Ovary (tissue), 9 donors: ENCODE results near the gene LRRC15. TPM values are rescaled to one million over a fixed set of nuclear protein-coding genes. Genes with fewer than 3 reads are reported as not detected.

ENCODE experiments used
- DNase-seq, 5 donors: peaks; one replicate each; pipeline ENCODE4 v3.0.0-alpha.2; 2019 to 2020
- H3K27ac ChIP-seq, 2 donors: fragments of 200-600 bp; one replicate each; pipeline versions ENCODE4 v1.5.1 to v1.8.0; 2019 to 2022
- H3K27me3 ChIP-seq: fragments of 200-600 bp; one replicate; pipeline ENCODE4 v1.8.0; 2022
- H3K36me3 ChIP-seq: fragments of 200-600 bp; sonication (generic); one replicate; pipeline ENCODE4 v1.5.1; 2019
- H3K4me1 ChIP-seq: one replicate; pipeline ENCODE4 v1.8.1; 2013; ENCODE audit warnings: mild to moderate bottlenecking, moderate library complexity; ENCODE audit not compliant: insufficient read depth
- H3K4me3 ChIP-seq: fragments of 200-600 bp; sonication (generic); one replicate; pipeline ENCODE4 v1.5.1; 2017
- H3K9me3 ChIP-seq, 2 donors: fragments of 200-600 bp in 1 of 2; sonication (generic) in 1 of 2; one replicate each; pipeline versions ENCODE4 v1.5.1 to v1.8.1; 2013 to 2019; ENCODE audit warnings: mild to moderate bottlenecking in 1 of 2, moderate library complexity in 1 of 2
- CTCF ChIP-seq, 3 donors: fragments of 450-650 bp in 2 of 3; fragments of 200-600 bp in 1 of 3; IDR thresholded peaks; one replicate each; pipeline versions ENCODE4 v1.5.1 to v1.8.0; 2016 to 2022; ENCODE audit warnings: antibody characterized with exemption in 3 of 3, mild to moderate bottlenecking in 1 of 3
- EP300 ChIP-seq: sonication (generic); formaldehyde crosslinking; IDR thresholded peaks from one replicate; pipeline ENCODE4 v1.6.1; 2017; ENCODE audit warnings: antibody characterized with exemption
- POLR2A ChIP-seq: fragments of 450-650 bp; IDR thresholded peaks from one replicate; pipeline ENCODE4 v1.6.1; 2017; ENCODE audit warnings: antibody characterized with exemption, mild to moderate bottlenecking, moderate library complexity
- WGBS, 3 donors: extraction: QIAGEN DNeasy Blood & Tissue Kit in 1 of 3; methylation state at CpG; one replicate each; pipeline versions ENCODE4 v1.1.5 to v1.1.7; 2013 to 2017; 5-methylcytosine and 5-hydroxymethylcytosine counted together
- intact Hi-C, 4 donors: fragments of 100-400 bp; cut with DNase I; formaldehyde crosslinking; loops; one replicate each; pipeline versions ENCODE4 v1.11.0 to v1.15.1; 2022 to 2023
- polyA plus RNA-seq, 2 donors: library from polyadenylated mRNA; stranded (reverse); fragments of 200-250 nt in 1 of 2; fragments of 350-450 nt in 1 of 2; fragmentation: Illumina TruSeq in 1 of 2; extraction: RNeasy Lipid Tissue Mini Kit (QIAGEN cat#74804) in 1 of 2; gene quantifications; one replicate each; pipeline ENCODE4 v1.2.3, GENCODE V29; 2013 to 2014
- total RNA-seq, 7 donors: library from RNA; depleted of rRNA in 2 of 7; stranded (reverse); fragments of >200 nt in 2 of 7; fragmentation: NEBNext Ultra II Directional in 3 of 7; extraction: Animal tissue kit (Norgen Biotek cat#: 25700) in 3 of 7; gene quantifications; one replicate each; pipeline versions ENCODE4 v1.1.0 to v1.2.4, GENCODE V29; 2016 to 2023
- donor health status: DM: no; HTN: no; CAD: no; lungs with moderate emphysema.
- donor health status: DM: no; HTN: no; CAD: no.
- donor health status: Bipolar disorder and iron deficiency.
- donor health status: DM: yes; HTN: yes; CAD: no.
- donor health status: DM: no; HTN: no; CAD: no.
- donor health status: DM: yes; HTN: yes; CAD: no.

Gene LRRC15
- total and polyA plus RNA-seq, 9 donors: 0.05 to 2.5 (median 0.19) TPM; not detected in 1

- H3K36me3 ChIP-seq: no peaks in the 10 kb centered on the region
- 98% methylated on average over 2 of the region's 2 CpGs for WGBS, 3 donors
- no peak for DNase-seq
- H3K9me3 ChIP-seq: no peaks in the 10 kb centered on the region
- H3K4me3 ChIP-seq: no peak overlapping the region
- intact Hi-C loops: loop anchor here in 3 of 4 donors (5.0 to 10.0 kb wide), 5 partner anchors 44 to 309 kb away; no protein-coding TSS in a partner anchor
- TF ChIP-seq POLR2A (no peak), EP300 (no peak), CTCF (IDR thresholded peaks at IDR 0.05) (no peak)
- no peaks in the 10 kb centered on the region for H3K27me3 ChIP-seq
- H3K27ac ChIP-seq: no peak overlapping the region
- peaks cover 11% of the 10 kb centered on the region for H3K4me1 ChIP-seq
Observed at GRCh38 chr3:194311000-194311399, 58.5 kb downstream of the LRRC15 start.

- TF ChIP-seq CTCF (IDR thresholded peaks at IDR 0.05) (no peak), EP300 (no peak), POLR2A (no peak)
- H3K4me3 ChIP-seq: no peak overlapping the region
- peak in 1 of 5 donors; percentile 30 for DNase-seq
- 79 to 85% (median 84%) methylated on average over 11 of the region's 11 CpGs for WGBS, 3 donors
- peaks cover 9% of the 10 kb centered on the region for H3K4me1 ChIP-seq
- no peaks in the 10 kb centered on the region for H3K27me3 ChIP-seq
- no peaks in the 10 kb centered on the region for H3K9me3 ChIP-seq
- no peak overlapping the region for H3K27ac ChIP-seq
- intact Hi-C loops: loop anchor here in 3 of 4 donors (5.0 to 10.0 kb wide), 5 partner anchors 43 to 308 kb away; no protein-coding TSS in a partner anchor
- no peaks in the 10 kb centered on the region for H3K36me3 ChIP-seq
Observed at GRCh38 chr3:194310060-194310835, 59.3 kb downstream of the LRRC15 start.

GRCh38 chr3:194308601-194309449 is 60.7 kb downstream of the LRRC15 start:
- 36 to 59% (median 54%) methylated on average over 8 of the region's 8 CpGs for WGBS, 3 donors
- intact Hi-C loops: no loop called here
- Histone ChIP-seq H3K27me3 (no peaks in the 10 kb centered on the region), H3K4me3 (no peak overlapping the region), H3K27ac (no peak overlapping the region), H3K4me1 (peaks cover 6% of the 10 kb centered on the region), H3K9me3 (no peaks in the 10 kb centered on the region), H3K36me3 (no peaks in the 10 kb centered on the region)
- no peak for TF ChIP-seq POLR2A
- no peak for TF ChIP-seq EP300
- no peak for TF ChIP-seq CTCF (IDR thresholded peaks at IDR 0.05)
- DNase-seq: no peak

GRCh38 chr3:194307849-194308248 is 61.7 kb downstream of the LRRC15 start:
- peak in 1 of 5 donors; percentile 15 for DNase-seq
- intact Hi-C loops: no loop called here
- Histone ChIP-seq H3K9me3 (no peaks in the 10 kb centered on the region), H3K4me3 (no peak overlapping the region), H3K36me3 (no peaks in the 10 kb centered on the region), H3K4me1 (no peaks in the 10 kb centered on the region), H3K27ac (no peak overlapping the region), H3K27me3 (no peaks in the 10 kb centered on the region)
- WGBS, 3 donors: 92 to 97% (median 92%) methylated on average over 6 to 8 of the region's 8 CpGs
- TF ChIP-seq EP300: no peak
- no peak for TF ChIP-seq CTCF (IDR thresholded peaks at IDR 0.05)
- no peak for TF ChIP-seq POLR2A
